SH-SY5Y (cell line): ENCODE measurements around the gene HBE1.

Experiments used
- GATA2 ChIP-seq: IDR thresholded peaks from 2 replicates; pipeline ENCODE4 v1.6.1; 2011; ENCODE audit warnings: mild to moderate bottlenecking, low read depth, low read length
- GATA3 ChIP-seq: IDR thresholded peaks from 2 replicates; pipeline ENCODE4 v1.6.1; 2011; ENCODE audit warnings: low read depth, mild to moderate bottlenecking, low read length, moderate library complexity

GRCh38 chr11:5223146-5223545, 46.6 kb downstream of the HBE1 start:
- TF ChIP-seq GATA3 (no peak), GATA2 (no peak)
